T-helper 1 cell treated with Interleukin-12 subunit alpha and Interleukin-12 subunit beta and Interleukin-4 antibody, amounts not matched to agents 30 ng/mL and 1 ng/mL, for 36 hours (primary cell): Measurements from ENCODE around the gene SEC22C. TPM values are rescaled to one million over a fixed set of nuclear protein-coding genes. Genes with fewer than 3 reads are reported as not detected.

Source experiments
- intact Hi-C: fragments of 100-400 bp; cut with micrococcal nuclease; formaldehyde crosslinking; loops from one replicate; pipeline ENCODE4 v1.15.1; 2024
- total RNA-seq: library from RNA; stranded (reverse); gene quantifications from 2 replicates; pipeline ENCODE4 v1.2.3, GENCODE V29; 2022

The SEC22C gene
- total RNA-seq, 1 donor from 2014 or later, result 49.2 TPM

GRCh38 chr3:42501321-42501680, 80.5 kb downstream of the SEC22C start:
- intact Hi-C loops, result loop anchor here (5.0 kb wide), 2 partner anchors 489 to 539 kb away; partner anchors contain the start of gene ULK4

DNA sequence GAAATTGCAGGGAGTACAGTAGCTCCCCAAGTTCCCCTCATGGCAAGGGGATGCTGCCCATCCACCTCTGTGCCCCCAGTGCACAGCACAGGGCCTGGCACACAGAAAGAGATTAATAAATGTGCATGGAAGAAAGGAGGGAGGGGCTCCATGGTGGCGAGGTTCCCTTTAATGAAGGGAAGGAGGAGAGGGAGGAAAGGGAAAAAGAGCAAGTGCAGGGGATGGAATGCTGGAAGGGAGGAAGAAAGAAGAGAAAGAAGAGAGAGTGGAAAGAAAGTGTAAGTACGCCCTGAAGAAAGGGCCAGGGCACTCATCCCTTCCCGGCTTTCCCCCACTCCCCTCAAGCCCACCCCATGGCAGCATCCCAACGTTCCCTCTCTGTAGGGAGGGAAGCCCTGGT, 80.9 kb downstream of the SEC22C start:
- intact Hi-C loops, result loop anchor here (5.0 kb wide), 2 partner anchors 489 to 539 kb away; partner anchors contain the start of gene ULK4

DNA sequence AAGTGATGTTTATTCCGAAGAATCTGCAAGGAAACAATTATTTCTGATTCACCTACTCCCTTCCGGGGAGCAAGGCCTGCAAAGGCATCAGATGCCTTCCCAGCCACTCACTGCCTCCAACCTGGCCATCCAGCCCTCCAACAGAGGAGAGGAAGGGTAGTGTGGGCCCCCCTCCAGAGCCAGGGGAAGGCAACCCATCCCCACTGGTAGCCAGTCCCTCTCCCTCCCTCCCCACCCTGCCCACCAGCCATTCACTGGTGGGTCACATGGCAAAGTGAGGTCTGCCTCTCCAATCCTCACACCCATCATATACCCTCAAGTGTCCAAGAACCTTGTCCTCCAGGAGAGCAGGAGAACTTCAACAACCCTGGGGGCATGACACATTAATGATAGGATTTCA, 81.7 kb downstream of the SEC22C start:
- intact Hi-C loops, result loop anchor here (5.0 kb wide), 2 partner anchors 488 to 538 kb away; partner anchors contain the start of gene ULK4

- intact Hi-C loops, result no loop called here
Measured at GRCh38 chr3:42499478-42499871, 82.3 kb downstream of the SEC22C start.

GRCh38 chr3:42498791-42499477, 82.8 kb downstream of the SEC22C start:
- intact Hi-C loops, result no loop called here

- intact Hi-C loops, result no loop called here
Measured at GRCh38 chr3:42498034-42498433, 83.7 kb downstream of the SEC22C start.

Other genes with a start within 250 kb of the SEC22C start
- not detected in 2 replicates for gene LYZL4, start 171.4 kb downstream of the SEC22C start, total RNA-seq
- gene VIPR1, start 79.3 kb downstream of the SEC22C start, total RNA-seq, result 4.4 and 5.0 TPM in 2 replicates
- 61.4 and 62.2 TPM in 2 replicates for gene SS18L2, start 8.9 kb upstream of the SEC22C start, total RNA-seq
- 96.0 and 98.9 TPM in 2 replicates for gene NKTR, start 18.7 kb upstream of the SEC22C start, total RNA-seq
- gene ZBTB47, start 71.7 kb upstream of the SEC22C start, total RNA-seq, result 1.7 and 2.0 TPM in 2 replicates
- not detected in 2 replicates for gene KLHL40, start 103.6 kb upstream of the SEC22C start, total RNA-seq
- not detected in 2 replicates for gene HHATL, start 120.8 kb upstream of the SEC22C start, total RNA-seq
- 0.20 and 0.54 TPM in 2 replicates for gene CCDC13, start 191.3 kb upstream of the SEC22C start, total RNA-seq
- gene HIGD1A, start 222.5 kb upstream of the SEC22C start, total RNA-seq, result 74.2 and 76.8 TPM in 2 replicates
- 1.6 and 2.7 TPM in 2 replicates for gene ACKR2, start 227.5 kb upstream of the SEC22C start, total RNA-seq